GM12878 (cell line): ENCODE measurements around the gene GNG13. TPM values are rescaled to one million over a fixed set of nuclear protein-coding genes. Genes with fewer than 3 reads are reported as not detected.

Experiments used
- ATAC-seq: fragments of 200-7000 bp; cut with Tn5 transposase; 3 replicates; pipeline ENCODE4 v1.9.1; 2020; ENCODE audit warnings: mild to moderate bottlenecking, moderate library complexity
- BruUV-seq: library from RNA; stranded (reverse); fragments of 400-500 nt; replicated peaks from 2 replicates; lab custom pipeline; 2021; lab: Mats Ljungman, UMichigan
- CTCF ChIA-PET: fragments of 300-600 bp; sonication (Branson Sonifier 250); formaldehyde crosslinking; extraction: SDS; loops from one replicate; lab custom pipeline; 2021; ENCODE audit warnings: inconsistent platforms; lab: Yijun Ruan, JAX
- POLR2A ChIA-PET: fragments of 350-600 bp; formaldehyde crosslinking; extraction: SDS; loops from one replicate; lab custom pipeline; 2021; ENCODE audit warnings: inconsistent platforms; lab: Charles Lee
- RAD21 ChIA-PET: fragments of 300-600 bp; sonication (Branson Sonifier 250); formaldehyde crosslinking; loops from one replicate; lab custom pipeline; 2023; ENCODE audit warnings: antibody characterized with exemption; ENCODE audit not compliant: unreplicated experiment; lab: Charles Lee
- SMC1A ChIA-PET: fragments of 300-600 bp; sonication (Branson Sonifier 250); formaldehyde crosslinking; loops from one replicate; lab custom pipeline; 2023; ENCODE audit not compliant: unreplicated experiment, uncharacterized antibody; lab: Charles Lee
- DNase-seq: peaks from one replicate; pipeline ENCODE4 v3.0.0-alpha.2; 2011; ENCODE audit warnings: low read depth, low spot score
- FAIRE-seq: peaks from 3 replicates; lab custom pipeline; 2011; peaks lifted over from hg19 to GRCh38; lab: Jason Lieb, UNC
- H2AFZ ChIP-seq: 2 replicates; pipeline ENCODE4 v1.6.0; 2011; ENCODE audit warnings: low read depth, low read length, control low read depth; ENCODE audit not compliant: control insufficient read depth
- H3K27ac ChIP-seq: 2 replicates; pipeline ENCODE4 v1.5.1; 2011; ENCODE audit warnings: control low read depth; ENCODE audit not compliant: control insufficient read depth, insufficient read depth
- H3K27me3 ChIP-seq, 2 experiments: replicated peaks in 1 of 2; 2 replicates each; pipeline versions ENCODE4 v1.6.0 to v1.6.1; 2011; ENCODE audit warnings: low read length in 1 of 2; ENCODE audit not compliant: control insufficient read depth in 2 of 2, insufficient read depth in 2 of 2
- H3K36me3 ChIP-seq, 2 experiments: 2 replicates each; pipeline ENCODE4 v1.5.1; 2011; ENCODE audit warnings: low read length in 1 of 2; ENCODE audit not compliant: control insufficient read depth in 2 of 2, insufficient read depth in 2 of 2
- H3K4me1 ChIP-seq: 2 replicates; pipeline ENCODE4 v1.6.1; 2011; ENCODE audit warnings: mild to moderate bottlenecking, low read length, moderate library complexity, mixed read lengths; ENCODE audit not compliant: control insufficient read depth, insufficient read depth
- H3K4me2 ChIP-seq: 2 replicates; pipeline ENCODE4 v1.6.0; 2011; ENCODE audit warnings: control low read depth; ENCODE audit not compliant: control insufficient read depth, insufficient read depth
- H3K4me3 ChIP-seq: fragments of 200-600 bp; sonication (generic); 2 replicates; pipeline ENCODE4 v1.5.1; 2016
- H3K79me2 ChIP-seq: 2 replicates; pipeline ENCODE4 v1.6.0; 2011; ENCODE audit warnings: low read length; ENCODE audit not compliant: control insufficient read depth, insufficient read depth
- H3K9ac ChIP-seq: 2 replicates; pipeline ENCODE4 v1.8.0; 2011; ENCODE audit warnings: low read length, control low read depth, mixed read lengths; ENCODE audit not compliant: control insufficient read depth, insufficient read depth
- H3K9me3 ChIP-seq: replicated peaks from 3 replicates; pipeline ENCODE4 v1.5.1; 2011; ENCODE audit warnings: mild to moderate bottlenecking, low read length; ENCODE audit not compliant: control insufficient read depth, insufficient read depth
- H4K20me1 ChIP-seq: 2 replicates; pipeline ENCODE4 v1.6.0; 2011; ENCODE audit not compliant: control insufficient read depth, insufficient read depth
- CHD1 ChIP-seq: IDR thresholded peaks from 2 replicates; pipeline ENCODE4 v1.6.1; 2012; ENCODE audit warnings: low read depth, low read length, improper control_type of control experiment
- CTCF ChIP-seq, 3 experiments: IDR thresholded peaks in 2 of 3; conservative IDR thresholded peaks in 1 of 3; 2 replicates each; pipeline ENCODE4 v1.5.1; 2011; ENCODE audit warnings: low read depth in 3 of 3, low read length in 3 of 3, mild to moderate bottlenecking in 3 of 3, control low read depth in 2 of 3, moderate library complexity in 2 of 3, inconsistent platforms in 1 of 3, mixed read lengths in 1 of 3; ENCODE audit not compliant: control insufficient read depth in 2 of 3, insufficient read depth in 1 of 3; ENCODE audit errors: extremely low read depth in 1 of 3
- E2F8 ChIP-seq: fragments of 450-650 bp; IDR thresholded peaks from 2 replicates; pipeline ENCODE4 v1.6.1; 2018; ENCODE audit warnings: mild to moderate bottlenecking, low read depth, moderate library complexity; ENCODE audit not compliant: partially characterized antibody
- EGR1 ChIP-seq, 2 experiments: IDR thresholded peaks; 1 replicate in 1 of 2; 2 replicates in 1 of 2; pipeline ENCODE4 v1.6.1; 2011 to 2012; ENCODE audit warnings: low read depth in 2 of 2, low read length in 2 of 2, borderline replicate concordance in 1 of 2, mild to moderate bottlenecking in 1 of 2, moderate library complexity in 1 of 2
- EZH2 ChIP-seq: IDR thresholded peaks from 2 replicates; pipeline ENCODE4 v1.6.1; 2012; ENCODE audit warnings: low read depth, mild to moderate bottlenecking, control low read depth, inconsistent platforms, low read length, borderline replicate concordance; ENCODE audit not compliant: control insufficient read depth
- FOXM1 ChIP-seq: IDR thresholded peaks from 2 replicates; pipeline ENCODE4 v1.6.1; 2012; ENCODE audit warnings: low read depth, mild to moderate bottlenecking, inconsistent platforms, low read length, moderate library complexity
- GATAD2B ChIP-seq: fragments of 450-650 bp; conservative IDR thresholded peaks from 2 replicates; pipeline ENCODE4 v1.6.1; 2017; ENCODE audit warnings: low read depth, mild to moderate bottlenecking, moderate library complexity
- IRF4 ChIP-seq: IDR thresholded peaks from 2 replicates; pipeline ENCODE4 v1.6.1; 2011; ENCODE audit warnings: low read depth, low read length
- MXI1 ChIP-seq: fragments of 150-350 bp; IDR thresholded peaks from 2 replicates; pipeline ENCODE4 v1.6.1; 2011; ENCODE audit warnings: low read depth, mild to moderate bottlenecking, inconsistent platforms, low read length, improper control_type of control experiment
- MYC ChIP-seq: IDR thresholded peaks from 2 replicates; pipeline ENCODE4 v1.6.1; 2011; ENCODE audit warnings: mild to moderate bottlenecking, low read length, moderate library complexity, inconsistent platforms; ENCODE audit not compliant: insufficient read depth, insufficient replicate concordance, insufficient read length, severe bottlenecking
- REST ChIP-seq: IDR thresholded peaks from 2 replicates; pipeline ENCODE4 v1.6.1; 2012; ENCODE audit warnings: mild to moderate bottlenecking, low read depth, low read length
- SIX5 ChIP-seq: IDR thresholded peaks from 2 replicates; pipeline ENCODE4 v1.6.1; 2011; ENCODE audit warnings: mild to moderate bottlenecking, low read depth, low read length, moderate library complexity; ENCODE audit not compliant: severe bottlenecking
- SMARCA5 ChIP-seq: fragments of 450-650 bp; IDR thresholded peaks from 2 replicates; pipeline ENCODE4 v1.6.1; 2017; ENCODE audit warnings: mild to moderate bottlenecking
- SMC3 ChIP-seq: IDR thresholded peaks from 2 replicates; pipeline ENCODE4 v1.6.1; 2011; ENCODE audit warnings: low read length, improper control_type of control experiment, borderline replicate concordance
- ZNF274 ChIP-seq: IDR thresholded peaks from one replicate; pipeline ENCODE4 v1.8.0; 2011; ENCODE audit not compliant: insufficient read length, insufficient read depth
- WGBS: methylation state at CpG from one replicate; pipeline ENCODE4 v1.1.6; 2016; ENCODE audit warnings: low lambda C conversion rate; ENCODE audit not compliant: insufficient replicate concordance, insufficient coverage; ENCODE audit errors: missing lambda C conversion rate; 5-methylcytosine and 5-hydroxymethylcytosine counted together
- in situ Hi-C: fragments of 300-500 bp; cut with MboI; formaldehyde crosslinking; loops from 9 replicates; pipeline ENCODE4 v1.14.3; 2018; ENCODE audit warnings: mixed read lengths
- intact Hi-C: fragments of 100-400 bp; cut with micrococcal nuclease; formaldehyde crosslinking; loops from one replicate; pipeline ENCODE4 v1.14.2; 2022; ENCODE audit not compliant: unreplicated experiment
- polyA plus RNA-seq, 11 experiments: library from polyadenylated mRNA; depleted of rRNA in 4 of 11; unstranded in 6 of 11; stranded (reverse) in 5 of 11; fragments of >200 nt; fragmentation: Nextera tagmentation in 4 of 11; fragmentation: Illumina TruSeq in 1 of 11; extraction: Ambion mirVana in 4 of 11; extraction: Trizol in 1 of 11; gene quantifications; 1 replicate in 1 of 11; 2 replicates in 10 of 11; pipeline versions ENCODE4 v1.2.1 to v1.2.3, GENCODE V29; 2011 to 2016; ENCODE audit warnings: inconsistent platforms in 2 of 11, missing spikeins in 2 of 11, low read depth in 1 of 11
- total RNA-seq, 4 experiments: library from RNA; depleted of rRNA in 3 of 4; stranded (reverse); fragments of >200 nt in 3 of 4; fragmentation: Illumina TruSeq in 1 of 4; extraction: Trizol in 1 of 4; gene quantifications; 2 replicates each; pipeline versions ENCODE4 v1.2.1 to v1.2.3, GENCODE V29; 2013 to 2021

The GNG13 gene
- total and polyA plus RNA-seq, 10 of the 15 experiments (the other 5 are each of a cell fraction or from before 2014, with no cell fraction given) = not detected

- H3K9ac ChIP-seq = no peak overlapping the region
- in situ Hi-C loops = no loop called here
- SMC1A ChIA-PET = no interaction called here
- H3K4me3 ChIP-seq = no peak overlapping the region
- H3K9me3 ChIP-seq = no peaks in the 10 kb centered on the region
- no peaks in the 10 kb centered on the region for H3K4me1 ChIP-seq
- POLR2A ChIA-PET = interaction anchor here (0.9 kb wide), 1 partner anchor 9 kb away, joined by 3 read pairs; the partner anchor contains the start of gene CIAO3
- no peak overlapping the region for H3K4me2 ChIP-seq
- no peak overlapping the region for H2AFZ ChIP-seq
- RAD21 ChIA-PET = no interaction called here
- H4K20me1 ChIP-seq = no peaks in the 10 kb centered on the region
- 39% methylated on average over 9 of the region's 9 CpGs for WGBS
- no peak for ATAC-seq
- no peak overlapping the region for H3K27ac ChIP-seq
- H3K36me3 ChIP-seq = no peaks in the 10 kb centered on the region
- FAIRE-seq = no peak
- TF ChIP-seq E2F8 (no peak), SIX5 (no peak), SMC3 (no peak), SMARCA5 (no peak), MXI1 (no peak), EZH2 (no peak), MYC (no peak), REST (no peak), CHD1 (no peak), EGR1 (IDR thresholded peaks at IDR 0.05; ENCODE audit: borderline replicate concordance in 1 of 2, low read depth in 2 of 2, low read length in 2 of 2) (no peak), FOXM1 (no peak), CTCF (IDR thresholded peaks at IDR 0.05 in 2 of 3, conservative IDR thresholded peaks at IDR 0.05 in 1 of 3; ENCODE audit: control insufficient read depth in 2 of 3, extremely low read depth in 1 of 3, insufficient read depth in 1 of 3, low read depth in 3 of 3, low read length in 3 of 3) (no peak), ZNF274 (no peak), GATAD2B (no peak), IRF4 (no peak)
- intact Hi-C loops = no loop called here
- CTCF ChIA-PET = interaction anchor here (1.1 kb wide), 1 partner anchor 38 kb away, joined by 7 read pairs; no protein-coding TSS in a partner anchor
- no peaks in the 10 kb centered on the region; a peak in 2 of 4 replicates for H3K27me3 ChIP-seq
- H3K79me2 ChIP-seq = no peaks in the 10 kb centered on the region
- DNase-seq = no peak
- no TSS peak for BruUV-seq
Measured at GRCh38 chr16:750485-750884, 50.0 kb downstream of the GNG13 start.
